Stimulated activated naive CD8-positive, alpha-beta T cell treated with anti-CD3 and anti-CD28 coated beads, Interleukin-15, Interleukin-2, amounts not matched to agents 100 U/mL and 50 U/mL, for 24 hours (primary cell): ENCODE results near the gene FARS2.

Experiments
- ATAC-seq: fragments of 150-1000 bp; cut with Tn5 transposase; one replicate; pipeline ENCODE4 v1.10.0; 2021
- DNase-seq: peaks from one replicate; pipeline ENCODE4 v3.0.0; 2021

FARS2 gene

GRCh38 chr6:5325173-5325572 is 63.9 kb downstream of the FARS2 start:
- no peak for ATAC-seq
- DNase-seq = no peak

GRCh38 chr6:5326022-5326641 is 64.8 kb downstream of the FARS2 start:
- DNase-seq (no peak), ATAC-seq (no peak)

GRCh38 chr6:5328800-5329199 is 67.5 kb downstream of the FARS2 start:
- no peak for DNase-seq
- no peak for ATAC-seq

GRCh38 chr6:5331845-5332442 is 70.6 kb downstream of the FARS2 start:
- no peak for DNase-seq
- ATAC-seq = no peak

GRCh38 chr6:5333658-5334057 is 72.3 kb downstream of the FARS2 start:
- DNase-seq = no peak
- no peak for ATAC-seq

GRCh38 chr6:5334341-5334740 is 73.0 kb downstream of the FARS2 start:
- ATAC-seq (no peak), DNase-seq (no peak)

- ATAC-seq = no peak
- DNase-seq = no peak
Observed at GRCh38 chr6:5335020-5335419, 73.7 kb downstream of the FARS2 start.

GRCh38 chr6:5337573-5337972 is 76.3 kb downstream of the FARS2 start:
- ATAC-seq (no peak), DNase-seq (no peak)

GRCh38 chr6:5338177-5338960 is 77.1 kb downstream of the FARS2 start:
- ATAC-seq (no peak), DNase-seq (no peak)

GRCh38 chr6:5339786-5340185 is 78.5 kb downstream of the FARS2 start:
- DNase-seq (no peak), ATAC-seq (no peak)

GRCh38 chr6:5341845-5342244 is 80.5 kb downstream of the FARS2 start:
- no peak for DNase-seq
- no peak for ATAC-seq

- no peak for ATAC-seq
Observed at GRCh38 chr6:5343998-5344397, 82.7 kb downstream of the FARS2 start.

GRCh38 chr6:5345324-5345723 is 84.0 kb downstream of the FARS2 start:
- ATAC-seq = no peak
- no peak for DNase-seq

More at GRCh38 chr6:5343998-5344397, 82.7 kb downstream of the FARS2 start:
- no peak for DNase-seq

GRCh38 chr6:5351552-5352210 is 90.4 kb downstream of the FARS2 start:
- DNase-seq (no peak), ATAC-seq (no peak)

- ATAC-seq (no peak), DNase-seq (no peak)
Observed at GRCh38 chr6:5353971-5354370, 92.7 kb downstream of the FARS2 start.

GRCh38 chr6:5357486-5357885 is 96.2 kb downstream of the FARS2 start:
- DNase-seq (no peak), ATAC-seq (no peak)

- ATAC-seq (no peak), DNase-seq (no peak)
Observed at GRCh38 chr6:5359417-5359816, 98.1 kb downstream of the FARS2 start.

GRCh38 chr6:5361396-5361795 is 100.1 kb downstream of the FARS2 start:
- no peak for DNase-seq
- ATAC-seq = no peak

- ATAC-seq = no peak
- DNase-seq = no peak
Observed at GRCh38 chr6:5365436-5366195, 104.3 kb downstream of the FARS2 start.

- DNase-seq = no peak
- ATAC-seq = no peak
Observed at GRCh38 chr6:5366941-5367340, 105.6 kb downstream of the FARS2 start.

GRCh38 chr6:5367510-5367909 is 106.2 kb downstream of the FARS2 start:
- DNase-seq = no peak
- no peak for ATAC-seq

GRCh38 chr6:5373430-5373829 is 112.1 kb downstream of the FARS2 start:
- DNase-seq (no peak), ATAC-seq (no peak)
